ENCODE results near the gene SNRNP200.

GRCh38 chr2:96245609-96246390 lies 59.5 kb downstream of the SNRNP200 start:
- TF ChIP-seq EZH2 (IDR thresholded peaks at IDR 0.05; ENCODE audit: borderline replicate concordance, low read length) (no peak), CTCF (conservative IDR thresholded peaks at IDR 0.05 in 1 of 2, IDR thresholded peaks at IDR 0.05 in 1 of 2; ENCODE audit: extremely low read depth in 1 of 2, insufficient read depth in 1 of 2, low read depth in 1 of 2, low read length in 2 of 2) (no peak)

All from mammary epithelial cell (primary cell).